HFF-Myc (cell line): ENCODE data around the gene NDUFS2.

Experiments
- DNase-seq: peaks from one replicate; pipeline ENCODE4 v3.0.0-alpha.2; 2011; ENCODE audit warnings: low read depth; ENCODE audit errors: extremely low read depth
- H3K4me3 ChIP-seq: replicated peaks from 2 replicates; pipeline ENCODE4 v1.5.1; 2011; ENCODE audit warnings: low read depth, mild to moderate bottlenecking, control low read depth, low read length
- TF ChIP-seq, protein P1 (sequence below): IDR thresholded peaks from 2 replicates; pipeline ENCODE4 v1.5.1; 2012; ENCODE audit warnings: mild to moderate bottlenecking, low read depth, low read length, control low read depth; ENCODE audit errors: missing control alignments

Gene NDUFS2

DNA sequence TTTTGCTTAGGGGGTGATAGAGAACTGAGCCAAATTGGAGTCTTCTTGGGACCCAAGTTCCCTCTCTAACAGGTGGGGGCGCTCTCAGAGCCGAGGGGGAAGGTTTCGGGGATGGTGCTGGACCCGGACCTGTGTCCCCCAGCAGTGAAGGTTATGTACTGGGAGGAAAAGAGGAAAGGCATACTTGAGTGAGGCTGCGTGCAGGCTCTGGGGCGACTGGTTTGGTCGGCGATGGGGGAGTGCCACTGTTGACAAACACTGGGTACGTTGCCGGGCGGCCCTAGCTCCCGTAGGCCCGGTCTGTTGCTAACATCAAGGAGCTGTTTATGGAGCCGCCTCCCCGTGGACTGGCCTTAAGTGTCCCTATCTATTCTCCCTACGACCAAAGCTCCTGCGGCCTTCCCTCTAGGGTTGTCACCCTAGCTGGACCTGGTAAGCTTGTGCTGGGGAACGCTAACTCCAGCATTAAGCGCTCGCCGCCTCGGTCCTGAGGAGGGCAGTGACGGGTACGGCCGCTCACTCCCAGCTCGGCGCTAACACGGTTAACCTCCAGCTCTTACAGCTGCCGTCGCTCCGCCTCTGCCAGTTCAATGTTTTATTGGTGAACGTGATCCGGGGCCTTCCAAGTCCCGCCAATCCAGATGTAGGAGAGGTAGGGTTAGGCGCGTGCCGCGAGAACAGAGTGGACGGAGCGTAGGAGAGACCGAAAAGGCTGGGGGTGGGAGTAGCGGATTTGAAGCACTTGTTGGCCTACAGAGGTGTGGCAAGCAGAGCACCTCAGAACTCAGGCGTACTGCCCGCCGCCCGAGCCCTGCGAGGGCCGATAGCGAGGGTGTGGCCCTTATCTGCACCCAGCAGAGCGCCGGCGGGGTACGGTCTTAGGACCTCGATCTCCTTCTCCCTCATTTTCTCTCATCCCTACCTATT is 36.2 kb upstream of the NDUFS2 start, which contains the start of gene PPOX:
PPOX (plus strand) TSS at position 685 of the 927 bp plus-strand sequence. CDS start 422 bp downstream, outside the sequence.
- DNase-seq = peak; percentile 92

DNA sequence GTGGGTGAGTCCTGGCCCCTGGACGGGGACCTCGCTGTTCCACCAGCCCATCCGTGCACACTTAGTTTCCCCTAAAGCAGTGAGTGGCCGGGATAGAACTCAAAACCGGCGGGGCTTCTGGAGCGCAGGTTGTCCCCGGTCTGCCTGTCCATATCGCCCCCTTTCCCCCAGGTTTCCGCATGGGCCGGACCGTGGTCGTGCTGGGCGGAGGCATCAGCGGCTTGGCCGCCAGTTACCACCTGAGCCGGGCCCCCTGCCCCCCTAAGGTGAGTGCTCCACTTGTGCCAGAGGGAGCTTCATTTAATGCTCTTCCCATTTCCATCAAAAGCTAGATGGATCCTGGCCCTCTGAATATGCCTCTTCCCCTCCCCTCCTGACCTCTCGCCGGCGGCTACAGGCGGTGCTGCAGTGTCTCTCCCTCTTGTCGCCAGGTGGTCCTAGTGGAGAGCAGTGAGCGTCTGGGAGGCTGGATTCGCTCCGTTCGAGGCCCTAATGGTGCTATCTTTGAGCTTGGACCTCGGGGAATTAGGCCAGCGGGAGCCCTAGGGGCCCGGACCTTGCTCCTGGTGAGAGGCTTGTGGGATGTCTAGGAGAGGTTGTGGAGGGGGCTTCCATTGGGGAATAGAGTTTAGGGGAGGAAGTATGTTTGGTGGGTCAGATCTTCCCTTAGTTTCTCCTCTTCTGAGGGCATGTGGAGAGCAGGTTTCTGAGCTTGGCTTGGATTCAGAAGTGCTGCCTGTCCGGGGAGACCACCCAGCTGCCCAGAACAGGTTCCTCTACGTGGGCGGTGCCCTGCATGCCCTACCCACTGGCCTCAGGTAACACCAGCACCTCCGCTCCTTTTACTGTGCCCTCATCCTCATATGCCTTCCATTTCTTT is 35.3 kb upstream of the NDUFS2 start:
- TF ChIP-seq, protein P1, sequence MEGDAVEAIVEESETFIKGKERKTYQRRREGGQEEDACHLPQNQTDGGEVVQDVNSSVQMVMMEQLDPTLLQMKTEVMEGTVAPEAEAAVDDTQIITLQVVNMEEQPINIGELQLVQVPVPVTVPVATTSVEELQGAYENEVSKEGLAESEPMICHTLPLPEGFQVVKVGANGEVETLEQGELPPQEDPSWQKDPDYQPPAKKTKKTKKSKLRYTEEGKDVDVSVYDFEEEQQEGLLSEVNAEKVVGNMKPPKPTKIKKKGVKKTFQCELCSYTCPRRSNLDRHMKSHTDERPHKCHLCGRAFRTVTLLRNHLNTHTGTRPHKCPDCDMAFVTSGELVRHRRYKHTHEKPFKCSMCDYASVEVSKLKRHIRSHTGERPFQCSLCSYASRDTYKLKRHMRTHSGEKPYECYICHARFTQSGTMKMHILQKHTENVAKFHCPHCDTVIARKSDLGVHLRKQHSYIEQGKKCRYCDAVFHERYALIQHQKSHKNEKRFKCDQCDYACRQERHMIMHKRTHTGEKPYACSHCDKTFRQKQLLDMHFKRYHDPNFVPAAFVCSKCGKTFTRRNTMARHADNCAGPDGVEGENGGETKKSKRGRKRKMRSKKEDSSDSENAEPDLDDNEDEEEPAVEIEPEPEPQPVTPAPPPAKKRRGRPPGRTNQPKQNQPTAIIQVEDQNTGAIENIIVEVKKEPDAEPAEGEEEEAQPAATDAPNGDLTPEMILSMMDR = no peak
- peak overlapping the region; percentile 82 for H3K4me3 ChIP-seq
- DNase-seq = no peak

More for the DNA sequence above, 36.2 kb upstream of the NDUFS2 start, which contains the start of gene PPOX:
- peak within 1 kb of the TSS; percentile 82 for H3K4me3 ChIP-seq
- TF ChIP-seq, protein P1 = peak; percentile 48

DNA sequence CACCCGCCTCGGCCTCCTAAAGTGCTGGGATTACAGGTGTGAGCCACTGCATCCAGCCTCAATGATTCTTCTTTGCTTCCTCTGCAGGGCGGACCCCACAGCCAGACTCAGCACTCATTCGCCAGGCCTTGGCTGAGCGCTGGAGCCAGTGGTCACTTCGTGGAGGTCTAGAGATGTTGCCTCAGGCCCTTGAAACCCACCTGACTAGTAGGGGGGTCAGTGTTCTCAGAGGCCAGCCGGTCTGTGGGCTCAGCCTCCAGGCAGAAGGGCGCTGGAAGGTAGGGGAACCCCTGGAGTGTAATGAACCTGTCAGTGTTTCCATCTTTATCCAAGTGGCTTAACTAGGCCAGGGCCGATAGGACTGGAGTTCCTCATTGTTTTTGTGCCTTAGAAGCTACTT is 33.3 kb upstream of the NDUFS2 start:
- DNase-seq = no peak
- H3K4me3 ChIP-seq = no peak overlapping the region
- TF ChIP-seq, protein P1 = no peak

DNA sequence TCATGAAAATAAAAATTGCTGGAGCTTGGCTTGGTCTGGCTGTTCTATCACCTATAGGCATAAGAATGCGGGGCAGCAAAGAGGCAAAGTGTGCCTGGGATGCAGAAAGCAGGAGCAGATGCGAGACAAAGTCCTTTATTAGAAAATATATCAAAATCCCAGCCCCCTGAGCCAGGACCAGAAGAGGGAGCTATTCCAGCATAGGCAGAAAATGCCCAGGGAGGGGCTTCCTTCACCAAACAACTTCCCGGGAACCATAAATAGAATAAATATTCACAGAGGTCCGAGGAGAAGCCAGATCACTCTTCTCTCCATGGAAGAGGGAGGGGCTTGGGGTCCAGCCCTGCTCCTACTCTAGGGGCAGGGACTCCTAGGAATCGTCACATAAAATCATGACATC is 31.0 kb upstream of the NDUFS2 start:
- no peak for DNase-seq

DNA sequence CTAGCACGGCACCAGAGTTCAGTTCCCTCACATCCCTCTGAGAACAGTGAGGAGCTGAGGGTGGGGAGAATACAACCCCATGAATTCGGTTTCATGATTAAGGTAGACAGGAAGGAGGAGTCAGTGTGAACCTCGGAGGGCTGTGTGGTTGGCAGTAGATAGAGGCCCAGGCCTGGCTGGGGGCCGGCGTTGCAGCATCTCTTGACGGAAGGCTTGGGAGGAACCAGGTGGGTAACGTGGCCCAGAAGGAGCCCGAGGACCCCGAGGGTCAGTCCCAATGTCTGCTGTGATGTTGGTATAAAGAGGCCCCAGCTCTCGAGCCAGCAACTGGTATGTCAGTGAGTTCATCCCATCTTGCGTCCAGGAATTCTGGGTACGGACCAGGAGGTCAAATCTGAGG is 30.5 kb upstream of the NDUFS2 start:
- no peak overlapping the region for H3K4me3 ChIP-seq
- TF ChIP-seq, protein P1 = no peak

More for the DNA sequence above, 31.0 kb upstream of the NDUFS2 start:
- H3K4me3 ChIP-seq = no peak overlapping the region
- TF ChIP-seq, protein P1 = peak; percentile 33

DNA sequence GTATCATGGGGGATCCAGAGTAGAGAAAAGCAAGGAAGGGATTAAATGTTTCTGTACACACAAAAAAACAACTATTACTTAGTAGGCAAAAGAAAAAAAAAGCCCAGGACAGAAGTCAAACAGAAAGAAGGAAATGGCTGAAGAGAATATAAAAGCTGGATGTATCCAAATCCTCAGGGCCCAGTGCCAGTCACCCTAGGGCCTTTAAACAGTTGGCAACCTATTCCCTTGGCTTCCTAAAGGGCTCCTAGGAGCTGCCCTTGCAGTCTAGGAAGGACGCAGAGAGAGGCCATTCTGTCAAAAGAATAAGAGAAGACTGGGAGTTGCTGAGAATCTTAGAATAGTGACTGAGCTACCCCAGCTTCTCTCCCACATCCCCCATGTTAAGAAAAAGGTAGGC is 29.8 kb upstream of the NDUFS2 start:
- TF ChIP-seq, protein P1 = no peak
- no peak overlapping the region for H3K4me3 ChIP-seq
- no peak for DNase-seq

More for the DNA sequence above, 30.5 kb upstream of the NDUFS2 start:
- no peak for DNase-seq
